Neural cell (in vitro differentiated cells): ENCODE data around the gene RGS10. TPM values are rescaled to one million over a fixed set of nuclear protein-coding genes. Genes with fewer than 3 reads are reported as not detected.

Experiments
- H2AFZ ChIP-seq: fragments of 200-600, 300-800 bp; sonication (generic), shearing (Covaris generic); 2 replicates; pipeline ENCODE4 v1.6.0; 2014; ENCODE audit warnings: low read depth, mild to moderate bottlenecking, antibody characterized with exemption, low read length, moderate library complexity
- H3F3A ChIP-seq: fragments of 200-600 bp; shearing (Covaris generic); 2 replicates; pipeline ENCODE4 v1.6.1; 2016; ENCODE audit warnings: mild to moderate bottlenecking, moderate library complexity, mixed read lengths, antibody characterized with exemption, low read length; ENCODE audit not compliant: insufficient read depth, poor library complexity, severe bottlenecking
- H3K27ac ChIP-seq: fragments of 200-600, 300-800 bp; sonication (generic), shearing (Covaris generic); 2 replicates; pipeline ENCODE4 v1.5.1; 2014; ENCODE audit warnings: mild to moderate bottlenecking, low read length, moderate library complexity
- H3K27me3 ChIP-seq: fragments of 300-800, 200-600 bp; sonication (generic), shearing (Covaris generic); 2 replicates; pipeline ENCODE4 v1.6.0; 2014; ENCODE audit warnings: mild to moderate bottlenecking, low read depth, low read length, moderate library complexity; ENCODE audit not compliant: insufficient read depth
- H3K36me3 ChIP-seq: fragments of 300-800, 200-600 bp; sonication (generic), shearing (Covaris generic); 2 replicates; pipeline ENCODE4 v1.5.1; 2014; ENCODE audit warnings: mild to moderate bottlenecking, antibody characterized with exemption, low read length, moderate library complexity; ENCODE audit not compliant: insufficient read depth
- H3K4me2 ChIP-seq: fragments of 300-800, 200-600 bp; sonication (generic), shearing (Covaris generic); 2 replicates; pipeline ENCODE4 v1.6.0; 2014; ENCODE audit warnings: mild to moderate bottlenecking, low read length
- H3K4me3 ChIP-seq: fragments of 300-800, 200-600 bp; sonication (generic), shearing (Covaris generic); 2 replicates; pipeline ENCODE4 v1.5.1; 2014; ENCODE audit warnings: mild to moderate bottlenecking, low read length, moderate library complexity
- H3K79me2 ChIP-seq: fragments of 200-600 bp; shearing (Covaris generic); replicated peaks from 2 replicates; pipeline ENCODE4 v1.6.0; 2014; ENCODE audit warnings: mild to moderate bottlenecking, low read length, moderate library complexity; ENCODE audit not compliant: insufficient read depth
- H3K9ac ChIP-seq: fragments of 300-800, 200-600 bp; sonication (generic), shearing (Covaris generic); 2 replicates; pipeline ENCODE4 v1.6.1; 2016; ENCODE audit warnings: mild to moderate bottlenecking, low read length, mixed read lengths
- H3K9me2 ChIP-seq: fragments of 200-600 bp; shearing (Covaris generic); 2 replicates; pipeline ENCODE4 v1.6.1; 2016; ENCODE audit warnings: mild to moderate bottlenecking, low read length, mixed read lengths; ENCODE audit not compliant: insufficient read depth
- H3K9me3 ChIP-seq: fragments of 200-600, 300-800 bp; sonication (generic), shearing (Covaris generic); 2 replicates; pipeline ENCODE4 v1.6.1; 2016; ENCODE audit warnings: mild to moderate bottlenecking, mixed run types, low read length, moderate library complexity, mixed read lengths
- H4K20me1 ChIP-seq: fragments of 200-600 bp; shearing (Covaris generic); 2 replicates; pipeline ENCODE4 v1.6.1; 2016; ENCODE audit warnings: mild to moderate bottlenecking, mixed run types; ENCODE audit not compliant: insufficient read depth
- CTCF ChIP-seq: fragments of 450-650 bp; IDR thresholded peaks from 2 replicates; pipeline ENCODE4 v1.5.1; 2014; ENCODE audit warnings: antibody characterized with exemption, mild to moderate bottlenecking, moderate library complexity; ENCODE audit not compliant: poor library complexity, severe bottlenecking
- EP300 ChIP-seq: fragments of 450-650 bp; conservative IDR thresholded peaks from 2 replicates; pipeline ENCODE4 v1.6.1; 2014; ENCODE audit warnings: antibody characterized with exemption, mild to moderate bottlenecking, moderate library complexity; ENCODE audit not compliant: poor library complexity, severe bottlenecking
- EZH2 ChIP-seq: fragments of 200-600, 300-800 bp; shearing (Covaris generic), sonication (generic); IDR thresholded peaks from 2 replicates; pipeline ENCODE4 v1.6.1; 2014; ENCODE audit warnings: antibody characterized with exemption, low read length, borderline replicate concordance, mild to moderate bottlenecking; ENCODE audit not compliant: insufficient read depth, poor library complexity, severe bottlenecking
- MXI1 ChIP-seq: fragments of 450-650 bp; conservative IDR thresholded peaks from 2 replicates; pipeline ENCODE4 v1.6.1; 2014; ENCODE audit warnings: antibody characterized with exemption, mild to moderate bottlenecking; ENCODE audit not compliant: poor library complexity, severe bottlenecking
- POLR2AphosphoS5 ChIP-seq: IDR thresholded peaks from 2 replicates; pipeline ENCODE4 v1.6.1; 2012
- RAD21 ChIP-seq: fragments of 450-650 bp; conservative IDR thresholded peaks from 2 replicates; pipeline ENCODE4 v1.6.1; 2014; ENCODE audit warnings: antibody characterized with exemption, mild to moderate bottlenecking, moderate library complexity
- REST ChIP-seq: IDR thresholded peaks from 2 replicates; pipeline ENCODE4 v1.6.1; 2012; ENCODE audit warnings: borderline replicate concordance
- SMC3 ChIP-seq: fragments of 450-650 bp; conservative IDR thresholded peaks from 2 replicates; pipeline ENCODE4 v1.6.1; 2014; ENCODE audit warnings: antibody characterized with exemption, mild to moderate bottlenecking, moderate library complexity; ENCODE audit not compliant: poor library complexity
- TAF1 ChIP-seq: IDR thresholded peaks from 2 replicates; pipeline ENCODE4 v1.6.1; 2012; ENCODE audit warnings: low read depth
- polyA plus RNA-seq: library from polyadenylated mRNA; depleted of rRNA; stranded (reverse); fragments of >200 nt; gene quantifications from 2 replicates; pipeline ENCODE4 v1.2.3, GENCODE V29; 2014

Gene RGS10
- polyA plus RNA-seq, 1 donor from 2014 or later = 2.6 TPM

GRCh38 chr10:119500821-119501220 is 41.7 kb downstream of the RGS10 start:
- H3K4me3 ChIP-seq = no peak overlapping the region
- H3K9me3 ChIP-seq = no peaks in the 10 kb centered on the region
- no peak overlapping the region for H3K27ac ChIP-seq
- H3K9me2 ChIP-seq = no peaks in the 10 kb centered on the region
- H4K20me1 ChIP-seq = no peaks in the 10 kb centered on the region
- TF ChIP-seq SMC3 (no peak), EZH2 (no peak), POLR2AphosphoS5 (no peak), EP300 (no peak), RAD21 (no peak), TAF1 (no peak), REST (no peak), CTCF (no peak), MXI1 (no peak)
- H3K36me3 ChIP-seq = no peaks in the 10 kb centered on the region
- no peak overlapping the region for H3K9ac ChIP-seq
- H2AFZ ChIP-seq = no peak overlapping the region
- H3K4me2 ChIP-seq = no peak overlapping the region
- no peaks in the 10 kb centered on the region for H3K27me3 ChIP-seq
- no peaks in the 10 kb centered on the region for H3K79me2 ChIP-seq
- H3F3A ChIP-seq = no peaks in the 10 kb centered on the region

- Histone ChIP-seq H4K20me1 (no peaks in the 10 kb centered on the region), H3K4me2 (no peak overlapping the region), H2AFZ (no peak overlapping the region), H3K27ac (no peak overlapping the region), H3F3A (no peaks in the 10 kb centered on the region), H3K9me3 (no peaks in the 10 kb centered on the region), H3K9me2 (no peaks in the 10 kb centered on the region), H3K27me3 (no peaks in the 10 kb centered on the region), H3K4me3 (no peak overlapping the region), H3K79me2 (no peaks in the 10 kb centered on the region), H3K9ac (no peak overlapping the region), H3K36me3 (no peaks in the 10 kb centered on the region)
- TF ChIP-seq MXI1 (no peak), EP300 (no peak), POLR2AphosphoS5 (no peak), RAD21 (no peak), REST (no peak), CTCF (no peak), SMC3 (no peak), EZH2 (no peak), TAF1 (no peak)
Measured at GRCh38 chr10:119500123-119500795, 42.3 kb downstream of the RGS10 start.
